GM13977 (cell line): Measurements from ENCODE around the gene NPEPPS.

Source experiments
- DNase-seq: peaks from one replicate; pipeline ENCODE4 v3.0.0; 2012; ENCODE audit warnings: low spot score
- CTCF ChIP-seq: IDR thresholded peaks from 2 replicates; pipeline ENCODE4 v1.5.1; 2012; ENCODE audit warnings: mild to moderate bottlenecking, control low read depth; ENCODE audit not compliant: insufficient read depth; ENCODE audit errors: extremely low read depth, missing control alignments
- in situ Hi-C: fragments of 300-500 bp; cut with MboI; formaldehyde crosslinking; loops from one replicate; pipeline ENCODE4 v1.12.0; 2022; ENCODE audit warnings: low sequenced_read_pairs, low pct_unique_long_range_greater_than_20kb, mixed read lengths, inconsistent platforms; ENCODE audit not compliant: unreplicated experiment

NPEPPS gene

GRCh38 chr17:47630614-47631013 is 99.7 kb downstream of the NPEPPS start:
- no peak for TF ChIP-seq CTCF
- DNase-seq, result no peak
- in situ Hi-C loops, result no loop called here

GRCh38 chr17:47632991-47633390 is 102.1 kb downstream of the NPEPPS start:
- in situ Hi-C loops, result no loop called here
- DNase-seq, result no peak
- TF ChIP-seq CTCF, result no peak

GRCh38 chr17:47633996-47634395 is 103.1 kb downstream of the NPEPPS start:
- in situ Hi-C loops, result no loop called here
- no peak for DNase-seq
- TF ChIP-seq CTCF, result no peak

- in situ Hi-C loops, result no loop called here
- TF ChIP-seq CTCF, result no peak
- no peak for DNase-seq
Observed at GRCh38 chr17:47634870-47635269, 104.0 kb downstream of the NPEPPS start.

- DNase-seq, result no peak
- in situ Hi-C loops, result no loop called here
- TF ChIP-seq CTCF, result no peak
Observed at GRCh38 chr17:47635734-47636133, 104.8 kb downstream of the NPEPPS start.

- TF ChIP-seq CTCF, result no peak
Observed at GRCh38 chr17:47636273-47637030, 105.5 kb downstream of the NPEPPS start.

More at GRCh38 chr17:47636273-47637030, 105.5 kb downstream of the NPEPPS start:
- no peak for DNase-seq
- in situ Hi-C loops, result no loop called here
